WTC11 (cell line): ENCODE data around the gene SLC8B1.

Experiments used
- ATF3 ChIP-seq: sonication (generic); formaldehyde crosslinking; conservative IDR thresholded peaks from 2 replicates; pipeline ENCODE4 v1.8.1; 2022; ENCODE audit warnings: mild to moderate bottlenecking, missing genetic modification reagents
- CBFB ChIP-seq: sonication (generic); formaldehyde crosslinking; IDR thresholded peaks from 2 replicates; pipeline ENCODE4 v1.8.1; 2022; ENCODE audit warnings: mild to moderate bottlenecking, low read depth, missing genetic modification reagents
- CREB1 ChIP-seq: sonication (generic); formaldehyde crosslinking; IDR thresholded peaks from 2 replicates; pipeline ENCODE4 v1.8.0; 2023; ENCODE audit warnings: mild to moderate bottlenecking, missing genetic modification reagents
- CTCF ChIP-seq: fragments of 200-600 bp; IDR thresholded peaks from 2 replicates; pipeline ENCODE4 v1.8.0; 2022; ENCODE audit warnings: antibody characterized with exemption
- ETV6 ChIP-seq: sonication (generic); formaldehyde crosslinking; IDR thresholded peaks from 2 replicates; pipeline ENCODE4 v1.8.1; 2022; ENCODE audit warnings: mild to moderate bottlenecking, missing genetic modification reagents
- PRDM15 ChIP-seq: sonication (generic); formaldehyde crosslinking; IDR thresholded peaks from 2 replicates; pipeline ENCODE4 v1.8.0; 2022; ENCODE audit warnings: missing genetic modification reagents
- RELA ChIP-seq: sonication (generic); formaldehyde crosslinking; IDR thresholded peaks from 2 replicates; pipeline ENCODE4 v1.8.1; 2022; ENCODE audit warnings: missing genetic modification reagents, mild to moderate bottlenecking, borderline replicate concordance
- SMAD4 ChIP-seq: sonication (generic); formaldehyde crosslinking; IDR thresholded peaks from 2 replicates; pipeline ENCODE4 v1.8.0; 2022; ENCODE audit warnings: mild to moderate bottlenecking, missing genetic modification reagents
- SP1 ChIP-seq: sonication (generic); formaldehyde crosslinking; conservative IDR thresholded peaks from 2 replicates; pipeline ENCODE4 v1.8.1; 2022; ENCODE audit warnings: missing genetic modification reagents
- ZNF138 ChIP-seq: sonication (generic); formaldehyde crosslinking; conservative IDR thresholded peaks from 2 replicates; pipeline ENCODE4 v1.8.1; 2022; ENCODE audit warnings: mild to moderate bottlenecking, moderate library complexity, missing genetic modification reagents
- ZNF232 ChIP-seq: sonication (generic); formaldehyde crosslinking; IDR thresholded peaks from 2 replicates; pipeline ENCODE4 v1.8.0; 2022; ENCODE audit warnings: mild to moderate bottlenecking, missing genetic modification reagents
- ZNF416 ChIP-seq: fragments of 250-450 bp; sonication (Bioruptor Pico); IDR thresholded peaks from 2 replicates; pipeline ENCODE4 v1.9.0; 2021; ENCODE audit warnings: mild to moderate bottlenecking, inconsistent platforms

- TF ChIP-seq CTCF (no peak), ETV6 (no peak), ATF3 (CRISPR knock-in tag) (no peak), RELA (CRISPR knock-in tag) (no peak), CBFB (CRISPR knock-in tag) (no peak), ZNF232 (CRISPR knock-in tag) (no peak), ZNF138 (CRISPR knock-in tag) (no peak), SMAD4 (CRISPR knock-in tag) (no peak), ZNF416 (CRISPR knock-in tag) (no peak), PRDM15 (no peak), SP1 (CRISPR knock-in tag) (no peak), CREB1 (CRISPR knock-in tag) (no peak)
Observed at GRCh38 chr12:113359133-113359938, 24.4 kb upstream of the SLC8B1 start.
